GM12878 (cell line): Measurements from ENCODE around the gene BMERB1. TPM values are rescaled to one million over a fixed set of nuclear protein-coding genes. Genes with fewer than 3 reads are reported as not detected.
A peak's percentile ranks its signal among the peaks of the same experiment; 100 is the strongest.
"Not testable (repeated sequence)": the region's sequence is repeated elsewhere in the genome, so short reads cannot be mapped to it uniquely, and the experiment has no call there.

Experiments
- ATAC-seq: fragments of 200-7000 bp; cut with Tn5 transposase; 3 replicates; pipeline ENCODE4 v1.9.1; 2020; ENCODE audit warnings: mild to moderate bottlenecking, moderate library complexity
- BruUV-seq: library from RNA; stranded (reverse); fragments of 400-500 nt; replicated peaks from 2 replicates; lab custom pipeline; 2021; lab: Mats Ljungman, UMichigan
- CTCF ChIA-PET: fragments of 300-600 bp; sonication (Branson Sonifier 250); formaldehyde crosslinking; extraction: SDS; loops from one replicate; lab custom pipeline; 2021; ENCODE audit warnings: inconsistent platforms; lab: Yijun Ruan, JAX
- POLR2A ChIA-PET: fragments of 350-600 bp; formaldehyde crosslinking; extraction: SDS; loops from one replicate; lab custom pipeline; 2021; ENCODE audit warnings: inconsistent platforms; lab: Charles Lee
- RAD21 ChIA-PET: fragments of 300-600 bp; sonication (Branson Sonifier 250); formaldehyde crosslinking; loops from one replicate; lab custom pipeline; 2023; ENCODE audit warnings: antibody characterized with exemption; ENCODE audit not compliant: unreplicated experiment; lab: Charles Lee
- SMC1A ChIA-PET: fragments of 300-600 bp; sonication (Branson Sonifier 250); formaldehyde crosslinking; loops from one replicate; lab custom pipeline; 2023; ENCODE audit not compliant: unreplicated experiment, uncharacterized antibody; lab: Charles Lee
- DNase-seq: peaks from one replicate; pipeline ENCODE4 v3.0.0-alpha.2; 2011; ENCODE audit warnings: low read depth, low spot score
- FAIRE-seq: peaks from 3 replicates; lab custom pipeline; 2011; peaks lifted over from hg19 to GRCh38; lab: Jason Lieb, UNC
- H2AFZ ChIP-seq: 2 replicates; pipeline ENCODE4 v1.6.0; 2011; ENCODE audit warnings: low read depth, low read length, control low read depth; ENCODE audit not compliant: control insufficient read depth
- H3K27ac ChIP-seq: 2 replicates; pipeline ENCODE4 v1.5.1; 2011; ENCODE audit warnings: control low read depth; ENCODE audit not compliant: control insufficient read depth, insufficient read depth
- H3K27me3 ChIP-seq, 2 experiments: replicated peaks in 1 of 2; 2 replicates each; pipeline versions ENCODE4 v1.6.0 to v1.6.1; 2011; ENCODE audit warnings: low read length in 1 of 2; ENCODE audit not compliant: control insufficient read depth in 2 of 2, insufficient read depth in 2 of 2
- H3K36me3 ChIP-seq, 2 experiments: 2 replicates each; pipeline ENCODE4 v1.5.1; 2011; ENCODE audit warnings: low read length in 1 of 2; ENCODE audit not compliant: control insufficient read depth in 2 of 2, insufficient read depth in 2 of 2
- H3K4me1 ChIP-seq: 2 replicates; pipeline ENCODE4 v1.6.1; 2011; ENCODE audit warnings: mild to moderate bottlenecking, low read length, moderate library complexity, mixed read lengths; ENCODE audit not compliant: control insufficient read depth, insufficient read depth
- H3K4me2 ChIP-seq: 2 replicates; pipeline ENCODE4 v1.6.0; 2011; ENCODE audit warnings: control low read depth; ENCODE audit not compliant: control insufficient read depth, insufficient read depth
- H3K4me3 ChIP-seq: fragments of 200-600 bp; sonication (generic); 2 replicates; pipeline ENCODE4 v1.5.1; 2016
- H3K79me2 ChIP-seq: 2 replicates; pipeline ENCODE4 v1.6.0; 2011; ENCODE audit warnings: low read length; ENCODE audit not compliant: control insufficient read depth, insufficient read depth
- H3K9ac ChIP-seq: 2 replicates; pipeline ENCODE4 v1.8.0; 2011; ENCODE audit warnings: low read length, control low read depth, mixed read lengths; ENCODE audit not compliant: control insufficient read depth, insufficient read depth
- H3K9me3 ChIP-seq: replicated peaks from 3 replicates; pipeline ENCODE4 v1.5.1; 2011; ENCODE audit warnings: mild to moderate bottlenecking, low read length; ENCODE audit not compliant: control insufficient read depth, insufficient read depth
- H4K20me1 ChIP-seq: 2 replicates; pipeline ENCODE4 v1.6.0; 2011; ENCODE audit not compliant: control insufficient read depth, insufficient read depth
- ATF3 ChIP-seq: IDR thresholded peaks from 2 replicates; pipeline ENCODE4 v1.6.1; 2011; ENCODE audit warnings: low read depth, mild to moderate bottlenecking, low read length, moderate library complexity, borderline replicate concordance; ENCODE audit errors: extremely low read depth
- POU2F2 ChIP-seq: IDR thresholded peaks from 3 replicates; pipeline ENCODE4 v1.6.1; 2011; ENCODE audit warnings: low read depth, mild to moderate bottlenecking, low read length, borderline replicate concordance
- RUNX3 ChIP-seq: IDR thresholded peaks from 2 replicates; pipeline ENCODE4 v1.6.1; 2012; ENCODE audit warnings: low read length, inconsistent platforms
- SMAD5 ChIP-seq: IDR thresholded peaks from 2 replicates; pipeline ENCODE4 v1.6.1; 2016; ENCODE audit warnings: antibody characterized with exemption, low read depth
- ZNF384 ChIP-seq: IDR thresholded peaks from 2 replicates; pipeline ENCODE4 v1.6.1; 2012; ENCODE audit warnings: low read depth, mild to moderate bottlenecking, low read length, improper control_type of control experiment, borderline replicate concordance
- WGBS: methylation state at CpG from one replicate; pipeline ENCODE4 v1.1.6; 2016; ENCODE audit warnings: low lambda C conversion rate; ENCODE audit not compliant: insufficient replicate concordance, insufficient coverage; ENCODE audit errors: missing lambda C conversion rate; 5-methylcytosine and 5-hydroxymethylcytosine counted together
- in situ Hi-C: fragments of 300-500 bp; cut with MboI; formaldehyde crosslinking; loops from 9 replicates; pipeline ENCODE4 v1.14.3; 2018; ENCODE audit warnings: mixed read lengths
- intact Hi-C: fragments of 100-400 bp; cut with micrococcal nuclease; formaldehyde crosslinking; loops from one replicate; pipeline ENCODE4 v1.14.2; 2022; ENCODE audit not compliant: unreplicated experiment
- polyA plus RNA-seq, 11 experiments: library from polyadenylated mRNA; depleted of rRNA in 4 of 11; unstranded in 6 of 11; stranded (reverse) in 5 of 11; fragments of >200 nt; fragmentation: Nextera tagmentation in 4 of 11; fragmentation: Illumina TruSeq in 1 of 11; extraction: Ambion mirVana in 4 of 11; extraction: Trizol in 1 of 11; gene quantifications; 1 replicate in 1 of 11; 2 replicates in 10 of 11; pipeline versions ENCODE4 v1.2.1 to v1.2.3, GENCODE V29; 2011 to 2016; ENCODE audit warnings: inconsistent platforms in 2 of 11, missing spikeins in 2 of 11, low read depth in 1 of 11
- total RNA-seq, 4 experiments: library from RNA; depleted of rRNA in 3 of 4; stranded (reverse); fragments of >200 nt in 3 of 4; fragmentation: Illumina TruSeq in 1 of 4; extraction: Trizol in 1 of 4; gene quantifications; 2 replicates each; pipeline versions ENCODE4 v1.2.1 to v1.2.3, GENCODE V29; 2013 to 2021

BMERB1 gene
- total and polyA plus RNA-seq, 10 of the 15 experiments (the other 5 are each of a cell fraction or from before 2014, with no cell fraction given): 0.05 to 0.68 (median 0.34) TPM

GRCh38 chr16:15401972-15402371, 32.4 kb upstream of the BMERB1 start (continued):
- TF ChIP-seq SMAD5: no peak
- TF ChIP-seq, all 136 proteins: peak for 0

DNA sequence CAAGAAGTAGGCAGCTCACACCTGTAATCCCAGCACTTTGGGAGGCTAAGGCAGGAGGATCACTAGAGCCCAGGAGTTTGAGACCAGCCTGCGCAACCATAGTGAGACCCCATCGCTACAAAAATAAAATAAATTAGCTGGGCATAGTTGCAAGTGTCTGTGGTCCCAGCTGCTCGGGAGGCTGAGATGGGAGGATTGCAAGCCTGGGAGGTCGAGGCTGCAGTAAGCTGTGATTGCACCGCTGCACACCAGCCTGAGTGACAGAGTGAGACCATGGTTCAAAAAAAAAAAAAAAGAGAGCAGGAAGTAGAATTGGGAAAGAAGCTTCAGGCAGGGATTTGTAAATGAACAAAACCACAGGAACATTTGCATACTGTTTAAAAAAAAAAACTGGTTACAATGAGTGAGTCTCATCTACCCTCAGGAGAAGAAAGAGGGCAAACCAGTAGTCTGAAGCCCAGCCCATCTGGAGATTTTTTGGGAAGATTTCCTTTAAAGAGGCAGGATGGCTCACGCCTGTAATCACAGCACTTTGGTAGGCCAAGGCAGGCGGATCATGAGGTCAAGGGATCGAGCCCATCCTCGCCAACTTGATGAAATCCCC, 30.9 kb upstream of the BMERB1 start:
- CTCF ChIA-PET: interaction anchor here (0.7 to 0.9 kb wide), 3 partner anchors 148 to 649 kb away, joined by 3 read pairs; no protein-coding TSS in a partner anchor
- no TSS peak for BruUV-seq
- intact Hi-C loops: no loop called here

DNA sequence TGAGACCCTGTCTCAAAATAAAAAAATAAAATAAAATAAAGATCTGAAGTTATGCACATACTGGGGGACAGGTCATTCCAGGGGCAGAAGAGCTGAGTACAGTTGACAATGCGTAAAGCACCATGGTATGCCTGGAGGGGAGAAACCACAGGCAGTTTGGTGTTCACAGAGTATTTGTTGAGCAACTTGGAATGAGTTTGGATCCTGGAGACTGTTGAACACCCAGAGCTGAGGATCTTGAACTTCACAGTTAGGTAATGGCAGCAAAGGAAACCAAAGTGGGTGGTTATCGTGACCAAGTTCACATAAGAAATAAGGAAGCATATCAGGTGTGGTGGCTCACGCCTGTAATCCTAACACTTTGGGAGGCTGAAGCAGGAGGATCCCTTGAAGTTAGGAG, 30.3 kb upstream of the BMERB1 start:
- DNase-seq, H3K27ac ChIP-seq, H3K9ac ChIP-seq, H3K4me1 ChIP-seq, H3K27me3 ChIP-seq, BruUV-seq, ATAC-seq, H3K4me3 ChIP-seq, intact Hi-C loops, H4K20me1 ChIP-seq, H3K79me2 ChIP-seq, POLR2A ChIA-PET, SMC1A ChIA-PET, RAD21 ChIA-PET, H3K36me3 ChIP-seq, H3K9me3 ChIP-seq, H2AFZ ChIP-seq: not testable (repeated sequence)
- 33% methylated on average over 3 of the region's 3 CpGs for WGBS
- FAIRE-seq: peak; percentile 71
- CTCF ChIA-PET: interaction anchor here (0.7 kb wide), 1 partner anchor 354 kb away, joined by 3 read pairs; no protein-coding TSS in a partner anchor
- in situ Hi-C loops: loop anchor here (25.0 kb wide), 1 partner anchor 592 kb away; no protein-coding TSS in a partner anchor
- H3K4me2 ChIP-seq: 0 out of 2 replicates have a peak overlapping the region, but pooled peaks have one; percentile 7

More for the DNA sequence above, 30.9 kb upstream of the BMERB1 start:
- Histone ChIP-seq H3K4me2 (peak overlapping the region; percentile 7; the same call in 1 of the 2 replicates), H3K4me1 (peaks cover 10% of the 10 kb centered on the region), H3K79me2 (no peaks in the 10 kb centered on the region), H3K27me3 (no peaks in the 10 kb centered on the region), H4K20me1 (no peaks in the 10 kb centered on the region), H3K4me3 (no peak overlapping the region), H3K9me3 (no peaks in the 10 kb centered on the region), H3K9ac (no peak overlapping the region)
- no peak for FAIRE-seq
- RAD21 ChIA-PET: no interaction called here
- SMC1A ChIA-PET: no interaction called here
- in situ Hi-C loops: loop anchor here (25.0 kb wide), 1 partner anchor 591 kb away; no protein-coding TSS in a partner anchor
- peak; percentile 36 for TF ChIP-seq ZNF384
- TF ChIP-seq RUNX3: peak; percentile 25; the same call in 1 of the 2 replicates
- no peak for TF ChIP-seq ATF3
- peak; percentile 58; the same call in 2 of the 3 replicates for TF ChIP-seq POU2F2
- TF ChIP-seq, all 136 proteins: peak for 3
- DNase-seq (no peak), ATAC-seq (no peak; the same call in 2 of the 3 replicates)
- H3K27ac ChIP-seq: no peak overlapping the region
- POLR2A ChIA-PET: no interaction called here
- 18% methylated on average over 9 of the region's 9 CpGs for WGBS
- peak overlapping the region; percentile 11; the same call in 1 of the 2 replicates for H2AFZ ChIP-seq
- no peaks in the 10 kb centered on the region for H3K36me3 ChIP-seq
